HepG2 (cell line): ENCODE measurements around the gene TBC1D12. TPM values are rescaled to one million over a fixed set of nuclear protein-coding genes. Genes with fewer than 3 reads are reported as not detected.

ENCODE experiments used
- ATAC-seq: fragments of 200-7000 bp; cut with Tn5 transposase; 3 replicates; pipeline ENCODE4 v1.9.1; 2020; ENCODE audit warnings: mild to moderate bottlenecking, moderate library complexity
- BruUV-seq: library from RNA; stranded (reverse); fragments of 400-500 nt; replicated peaks from 2 replicates; lab custom pipeline; 2021; lab: Mats Ljungman, UMichigan
- CTCF ChIA-PET: fragments of 300-600 bp; formaldehyde crosslinking; extraction: SDS; loops from one replicate; lab custom pipeline; 2021; ENCODE audit warnings: low total read pairs, inconsistent platforms, low intra/inter-chr PET ratio; lab: Yijun Ruan, JAX
- POLR2A ChIA-PET: fragments of 350-600 bp; sonication (Branson Sonifier 250); formaldehyde crosslinking; loops from one replicate; lab custom pipeline; 2020; ENCODE audit warnings: antibody characterized with exemption, inconsistent platforms; lab: Yijun Ruan, JAX
- DNase-seq: peaks from one replicate; pipeline ENCODE4 v3.0.0-alpha.2; 2015; ENCODE audit warnings: low spot score
- FAIRE-seq: peaks from 3 replicates; lab custom pipeline; 2011; peaks lifted over from hg19 to GRCh38; lab: Jason Lieb, UNC
- H2AFZ ChIP-seq: one replicate; pipeline ENCODE4 v1.6.1; 2011; ENCODE audit warnings: low read length, inconsistent platforms
- H3K27ac ChIP-seq: fragments of 300-600 bp; 3 replicates; pipeline ENCODE4 v1.8.0; 2011; ENCODE audit warnings: mixed run types, mild to moderate bottlenecking, mixed read lengths, low read length, inconsistent platforms; ENCODE audit not compliant: insufficient read depth; ENCODE audit errors: extremely low read length
- H3K27me3 ChIP-seq, 2 experiments: fragments of 200-600 bp in 1 of 2; 2 replicates in 1 of 2; 3 replicates in 1 of 2; pipeline versions ENCODE4 v1.6.0 to v1.8.0; 2011; ENCODE audit warnings: low read length in 2 of 2, mild to moderate bottlenecking in 2 of 2, moderate library complexity in 2 of 2, inconsistent platforms in 1 of 2; ENCODE audit not compliant: insufficient read depth in 2 of 2, control insufficient read depth in 1 of 2
- H3K36me3 ChIP-seq, 2 experiments: fragments of 200-600 bp in 1 of 2; replicated peaks in 1 of 2; 2 replicates in 1 of 2; 3 replicates in 1 of 2; pipeline versions ENCODE4 v1.5.1 to v1.8.0; 2011; ENCODE audit warnings: low read length in 2 of 2, inconsistent platforms in 1 of 2; ENCODE audit not compliant: insufficient read depth in 2 of 2, control insufficient read depth in 1 of 2
- H3K4me1 ChIP-seq: 2 replicates; pipeline ENCODE4 v1.5.1; 2012; ENCODE audit warnings: low read length, inconsistent platforms; ENCODE audit not compliant: insufficient read depth
- H3K4me2 ChIP-seq: 2 replicates; pipeline ENCODE4 v1.6.0; 2011; ENCODE audit warnings: low read depth, low read length, inconsistent platforms
- H3K4me3 ChIP-seq, 3 experiments: fragments of 200-600 bp in 1 of 3; sonication (generic), shearing (Covaris generic) in 1 of 3; replicated peaks in 1 of 3; 2 replicates each; pipeline ENCODE4 v1.5.1; 2011 to 2016; ENCODE audit warnings: low read length in 3 of 3, inconsistent platforms in 2 of 3, low read depth in 2 of 3, mild to moderate bottlenecking in 2 of 3, control low read depth in 1 of 3, mixed read lengths in 1 of 3; ENCODE audit not compliant: insufficient read depth in 1 of 3
- H3K79me2 ChIP-seq: one replicate; pipeline ENCODE4 v1.6.1; 2011; ENCODE audit warnings: low read length, inconsistent platforms; ENCODE audit not compliant: insufficient read depth
- H3K9ac ChIP-seq: 2 replicates; pipeline ENCODE4 v1.6.0; 2011; ENCODE audit warnings: mild to moderate bottlenecking, low read depth, low read length, inconsistent platforms; ENCODE audit not compliant: insufficient read depth
- H3K9me3 ChIP-seq: 2 replicates; pipeline ENCODE4 v1.5.1; 2012; ENCODE audit warnings: mild to moderate bottlenecking, low read length
- H4K20me1 ChIP-seq: 2 replicates; pipeline ENCODE4 v1.6.0; 2011; ENCODE audit warnings: inconsistent platforms, mild to moderate bottlenecking, low read length, moderate library complexity; ENCODE audit not compliant: insufficient read depth
- ATF3 ChIP-seq: sonication (generic); formaldehyde crosslinking; IDR thresholded peaks from 2 replicates; pipeline ENCODE4 v1.4.0; 2020; ENCODE audit warnings: missing genetic modification reagents
- BCLAF1 ChIP-seq: fragments of 450-650 bp; IDR thresholded peaks from 2 replicates; pipeline ENCODE4 v1.6.1; 2017; ENCODE audit warnings: mild to moderate bottlenecking
- BRCA1 ChIP-seq: sonication (generic); formaldehyde crosslinking; IDR thresholded peaks from 2 replicates; pipeline ENCODE4 v1.4.0; 2020; ENCODE audit warnings: missing genetic modification reagents
- CENPBD1 ChIP-seq: sonication (generic); formaldehyde crosslinking; IDR thresholded peaks from 2 replicates; pipeline ENCODE4 v1.8.0; 2022; ENCODE audit warnings: missing genetic modification reagents, low read depth, mild to moderate bottlenecking, borderline replicate concordance
- FOSL2 ChIP-seq: sonication (generic); formaldehyde crosslinking; IDR thresholded peaks from 2 replicates; pipeline ENCODE4 v1.4.0; 2020; ENCODE audit warnings: missing genetic modification reagents
- ISX ChIP-seq: sonication (generic); formaldehyde crosslinking; conservative IDR thresholded peaks from 2 replicates; pipeline ENCODE4 v1.5.0; 2020; ENCODE audit warnings: missing genetic modification reagents
- MLLT10 ChIP-seq: sonication (generic); formaldehyde crosslinking; IDR thresholded peaks from 2 replicates; pipeline ENCODE4 v1.4.0; 2020; ENCODE audit warnings: missing genetic modification reagents
- TP53 ChIP-seq: sonication (generic); formaldehyde crosslinking; conservative IDR thresholded peaks from 2 replicates; pipeline ENCODE4 v1.4.0; 2020; ENCODE audit warnings: missing genetic modification reagents
- ZNF136 ChIP-seq: sonication (generic); formaldehyde crosslinking; IDR thresholded peaks from 2 replicates; pipeline ENCODE4 v1.8.1; 2022; ENCODE audit warnings: low read depth, mild to moderate bottlenecking, moderate library complexity, missing genetic modification reagents
- ZNF142 ChIP-seq: sonication (generic); formaldehyde crosslinking; IDR thresholded peaks from 2 replicates; pipeline ENCODE4 v1.4.0; 2020; ENCODE audit warnings: missing genetic modification reagents
- ZNF160 ChIP-seq: sonication (generic); formaldehyde crosslinking; IDR thresholded peaks from 2 replicates; pipeline ENCODE4 v1.8.0; 2022; ENCODE audit warnings: mild to moderate bottlenecking, inconsistent platforms, missing genetic modification reagents
- ZNF230 ChIP-seq: sonication (generic); formaldehyde crosslinking; IDR thresholded peaks from 2 replicates; pipeline ENCODE4 v1.4.0; 2020; ENCODE audit warnings: mild to moderate bottlenecking, missing genetic modification reagents
- ZNF260 ChIP-seq: sonication (generic); formaldehyde crosslinking; IDR thresholded peaks from 2 replicates; pipeline ENCODE4 v1.4.0; 2020; ENCODE audit warnings: missing genetic modification reagents, low read depth, mild to moderate bottlenecking, borderline replicate concordance
- ZNF414 ChIP-seq: sonication (generic); formaldehyde crosslinking; IDR thresholded peaks from 2 replicates; pipeline ENCODE4 v1.5.0; 2020; ENCODE audit warnings: missing genetic modification reagents
- ZNF496 ChIP-seq: sonication (generic); formaldehyde crosslinking; IDR thresholded peaks from 2 replicates; pipeline ENCODE4 v1.8.1; 2023; ENCODE audit warnings: mild to moderate bottlenecking, moderate library complexity, missing genetic modification reagents; ENCODE audit not compliant: insufficient replicate concordance
- ZNF780A ChIP-seq: sonication (generic); formaldehyde crosslinking; IDR thresholded peaks from 2 replicates; pipeline ENCODE4 v1.8.0; 2022; ENCODE audit warnings: mild to moderate bottlenecking, missing genetic modification reagents, moderate library complexity
- WGBS: methylation state at CpG from one replicate; pipeline ENCODE4 v1.1.6; 2017; ENCODE audit warnings: low lambda C conversion rate; 5-methylcytosine and 5-hydroxymethylcytosine counted together
- in situ Hi-C: cut with HindIII; loops from 2 replicates; pipeline ENCODE4 v1.10.0; 2017; ENCODE audit warnings: low pct_unique_long_range_greater_than_20kb; ENCODE audit not compliant: extremely low pct_ligation_motif_present
- intact Hi-C: fragments of 100-400 bp; cut with micrococcal nuclease; formaldehyde crosslinking; loops from one replicate; pipeline ENCODE4 v1.10.0; 2022; ENCODE audit not compliant: unreplicated experiment
- polyA plus RNA-seq, 8 experiments: library from polyadenylated mRNA; depleted of rRNA in 3 of 8; stranded (reverse) in 7 of 8; unstranded in 1 of 8; fragments of >200 nt; fragmentation: Illumina TruSeq in 4 of 8; extraction: Trizol in 4 of 8; gene quantifications; 2 replicates each; pipeline versions ENCODE4 v1.2.1 to v1.2.3, GENCODE V29; 2011 to 2016; ENCODE audit warnings: low read depth in 4 of 8, missing spikeins in 1 of 8, mixed read lengths in 1 of 8; ENCODE audit not compliant: insufficient read depth in 1 of 8
- total RNA-seq, 5 experiments: library from RNA; depleted of rRNA; stranded (reverse); fragments of >200 nt; fragmentation: Illumina TruSeq; extraction: Trizol; gene quantifications; 2 replicates each; pipeline ENCODE4 v1.2.3, GENCODE V29; 2016; ENCODE audit warnings: low read depth in 1 of 5

TBC1D12 gene
- total and polyA plus RNA-seq, 2 of the 13 experiments (the other 11 are each of a cell fraction or from before 2014, with no cell fraction given): 5.7 to 6.2 TPM

GRCh38 chr10:94461503-94461902, 59.2 kb downstream of the TBC1D12 start:
- no peak overlapping the region for H3K9ac ChIP-seq
- H3K9me3 ChIP-seq: no peaks in the 10 kb centered on the region
- no peaks in the 10 kb centered on the region for H3K27me3 ChIP-seq
- ChIA-PET CTCF (no interaction called here), POLR2A (no interaction called here)
- 91% methylated on average over 1 of the region's 1 CpG for WGBS
- no peak overlapping the region for H2AFZ ChIP-seq
- H3K79me2 ChIP-seq: peaks cover 1% of the 10 kb centered on the region
- no peak for DNase-seq
- ATAC-seq: no peak
- in situ Hi-C loops: no loop called here
- H3K4me3 ChIP-seq: no peak overlapping the region
- no peak overlapping the region for H3K4me2 ChIP-seq
- no peak overlapping the region for H3K27ac ChIP-seq
- peaks cover 18% of the 10 kb centered on the region for H3K4me1 ChIP-seq
- peaks cover 8% of the 10 kb centered on the region for H4K20me1 ChIP-seq
- no peaks in the 10 kb centered on the region; a peak in 1 of 5 replicates for H3K36me3 ChIP-seq
- intact Hi-C loops: no loop called here
- no peak for FAIRE-seq
- no TSS peak for BruUV-seq
- TF ChIP-seq ATF3 (CRISPR knock-in tag): no peak
- TF ChIP-seq ZNF160: no peak
- no peak for TF ChIP-seq ZNF780A (CRISPR knock-in tag)
- TF ChIP-seq ZNF136 (CRISPR knock-in tag): no peak
- no peak for TF ChIP-seq CENPBD1
- TF ChIP-seq ZNF260 (CRISPR knock-in tag): no peak
- no peak for TF ChIP-seq ZNF142 (CRISPR knock-in tag)
- TF ChIP-seq BRCA1 (CRISPR knock-in tag): no peak
- no peak for TF ChIP-seq TP53 (CRISPR knock-in tag)
- no peak for TF ChIP-seq FOSL2
- no peak for TF ChIP-seq MLLT10 (CRISPR knock-in tag)
- no peak for TF ChIP-seq ISX (CRISPR knock-in tag)
- no peak for TF ChIP-seq ZNF230 (CRISPR knock-in tag)
- no peak for TF ChIP-seq ZNF414 (CRISPR knock-in tag)
- TF ChIP-seq BCLAF1: no peak
- TF ChIP-seq ZNF496 (CRISPR knock-in tag): no peak
